T-helper 2 cell treated with Interferon-gamma antibody and Interleukin-4, amounts not matched to agents 5 μg/mL and 100 μg/mL, for 36 hours (primary cell): ENCODE measurements around the gene ZNF516.

ENCODE experiments used
- DNase-seq: peaks from one replicate; pipeline ENCODE4 v3.0.0; 2021; ENCODE audit warnings: low spot score
- H3K27ac Mint-ChIP-seq: one replicate; pipeline ENCODE4 v1.8.0; 2021; ENCODE audit warnings: mild to moderate bottlenecking, mixed read lengths
- H3K27me3 Mint-ChIP-seq: one replicate; pipeline ENCODE4 v1.8.0; 2021; ENCODE audit warnings: low read depth, mixed read lengths
- H3K36me3 Mint-ChIP-seq: one replicate; pipeline ENCODE4 v1.8.0; 2021; ENCODE audit warnings: low read depth, mixed read lengths
- H3K4me1 Mint-ChIP-seq: one replicate; pipeline ENCODE4 v1.8.0; 2021; ENCODE audit warnings: low read depth, mixed read lengths
- H3K4me3 Mint-ChIP-seq: one replicate; pipeline ENCODE4 v1.8.0; 2022; ENCODE audit warnings: mild to moderate bottlenecking, moderate library complexity, mixed read lengths
- H3K9me3 Mint-ChIP-seq: one replicate; pipeline ENCODE4 v1.8.0; 2021; ENCODE audit warnings: mixed read lengths

Gene ZNF516

GRCh38 chr18:76369791-76370190, 125.3 kb downstream of the ZNF516 start:
- no peaks in the 10 kb centered on the region for H3K36me3 Mint-ChIP-seq
- H3K27ac Mint-ChIP-seq: no peak overlapping the region
- peaks cover 9% of the 10 kb centered on the region for H3K27me3 Mint-ChIP-seq
- H3K4me3 Mint-ChIP-seq: no peak overlapping the region
- DNase-seq: no peak
- H3K9me3 Mint-ChIP-seq: peaks cover 4% of the 10 kb centered on the region
- H3K4me1 Mint-ChIP-seq: peaks cover 16% of the 10 kb centered on the region

- DNase-seq: no peak
- Mint-ChIP-seq H3K27me3 (peaks cover 9% of the 10 kb centered on the region), H3K4me3 (no peak overlapping the region), H3K36me3 (no peaks in the 10 kb centered on the region), H3K4me1 (peaks cover 12% of the 10 kb centered on the region), H3K9me3 (no peaks in the 10 kb centered on the region), H3K27ac (no peak overlapping the region)
These were observed 126.1 kb downstream of the ZNF516 start for GRCh38 chr18:76368976-76369375.

- Mint-ChIP-seq H3K4me1 (peaks cover 5% of the 10 kb centered on the region), H3K27me3 (peaks cover 9% of the 10 kb centered on the region), H3K9me3 (no peaks in the 10 kb centered on the region), H3K36me3 (no peaks in the 10 kb centered on the region), H3K27ac (no peak overlapping the region), H3K4me3 (no peak overlapping the region)
- DNase-seq: no peak
These were observed 126.8 kb downstream of the ZNF516 start for GRCh38 chr18:76368271-76368670.

- Mint-ChIP-seq H3K4me1 (peaks cover 5% of the 10 kb centered on the region), H3K36me3 (no peaks in the 10 kb centered on the region), H3K27me3 (peaks cover 4% of the 10 kb centered on the region), H3K9me3 (no peaks in the 10 kb centered on the region), H3K27ac (no peak overlapping the region), H3K4me3 (no peak overlapping the region)
- no peak for DNase-seq
These were observed 127.6 kb downstream of the ZNF516 start for GRCh38 chr18:76367168-76368125.

- no peaks in the 10 kb centered on the region for H3K9me3 Mint-ChIP-seq
- peaks cover 3% of the 10 kb centered on the region for H3K27me3 Mint-ChIP-seq
- peaks cover 5% of the 10 kb centered on the region for H3K4me1 Mint-ChIP-seq
- no peak for DNase-seq
- H3K27ac Mint-ChIP-seq: no peak overlapping the region
- H3K36me3 Mint-ChIP-seq: no peaks in the 10 kb centered on the region
- H3K4me3 Mint-ChIP-seq: no peak overlapping the region
These were observed 129.5 kb downstream of the ZNF516 start for GRCh38 chr18:76365561-76365960.

GRCh38 chr18:76364282-76365259, 130.5 kb downstream of the ZNF516 start:
- Mint-ChIP-seq H3K9me3 (no peaks in the 10 kb centered on the region), H3K36me3 (no peaks in the 10 kb centered on the region), H3K27me3 (peaks cover 2% of the 10 kb centered on the region), H3K27ac (no peak overlapping the region), H3K4me3 (peak overlapping the region; percentile 19), H3K4me1 (peaks cover 5% of the 10 kb centered on the region)
- DNase-seq: peak; percentile 23

GRCh38 chr18:76363436-76364120, 131.5 kb downstream of the ZNF516 start:
- DNase-seq: no peak
- Mint-ChIP-seq H3K36me3 (no peaks in the 10 kb centered on the region), H3K27me3 (no peaks in the 10 kb centered on the region), H3K4me3 (no peak overlapping the region), H3K4me1 (peaks cover 5% of the 10 kb centered on the region), H3K27ac (no peak overlapping the region), H3K9me3 (no peaks in the 10 kb centered on the region)

GRCh38 chr18:76362676-76363075, 132.4 kb downstream of the ZNF516 start:
- DNase-seq: no peak
- Mint-ChIP-seq H3K4me1 (peaks cover 5% of the 10 kb centered on the region), H3K36me3 (no peaks in the 10 kb centered on the region), H3K4me3 (no peak overlapping the region), H3K9me3 (no peaks in the 10 kb centered on the region), H3K27me3 (no peaks in the 10 kb centered on the region), H3K27ac (no peak overlapping the region)

GRCh38 chr18:76361219-76361618, 133.8 kb downstream of the ZNF516 start:
- no peaks in the 10 kb centered on the region for H3K9me3 Mint-ChIP-seq
- H3K4me1 Mint-ChIP-seq: peaks cover 5% of the 10 kb centered on the region
- H3K36me3 Mint-ChIP-seq: no peaks in the 10 kb centered on the region
- no peak for DNase-seq
- no peak overlapping the region for H3K27ac Mint-ChIP-seq
- no peak overlapping the region for H3K4me3 Mint-ChIP-seq
- H3K27me3 Mint-ChIP-seq: no peaks in the 10 kb centered on the region

- no peak overlapping the region for H3K4me3 Mint-ChIP-seq
- peaks cover 4% of the 10 kb centered on the region for H3K4me1 Mint-ChIP-seq
- H3K27me3 Mint-ChIP-seq: no peaks in the 10 kb centered on the region
- DNase-seq: no peak
- H3K9me3 Mint-ChIP-seq: no peaks in the 10 kb centered on the region
- H3K27ac Mint-ChIP-seq: no peak overlapping the region
- no peaks in the 10 kb centered on the region for H3K36me3 Mint-ChIP-seq
These were observed 135.1 kb downstream of the ZNF516 start for GRCh38 chr18:76359909-76360308.

GRCh38 chr18:76358774-76359173, 136.3 kb downstream of the ZNF516 start:
- H3K27me3 Mint-ChIP-seq: no peaks in the 10 kb centered on the region
- H3K9me3 Mint-ChIP-seq: no peaks in the 10 kb centered on the region
- no peaks in the 10 kb centered on the region for H3K36me3 Mint-ChIP-seq
- no peak overlapping the region for H3K4me3 Mint-ChIP-seq
- no peak for DNase-seq
- H3K27ac Mint-ChIP-seq: no peak overlapping the region
- no peaks in the 10 kb centered on the region for H3K4me1 Mint-ChIP-seq

GRCh38 chr18:76357585-76358260, 137.3 kb downstream of the ZNF516 start:
- no peak overlapping the region for H3K4me3 Mint-ChIP-seq
- H3K9me3 Mint-ChIP-seq: peaks cover 3% of the 10 kb centered on the region
- H3K27me3 Mint-ChIP-seq: peaks cover 2% of the 10 kb centered on the region
- H3K4me1 Mint-ChIP-seq: no peaks in the 10 kb centered on the region
- no peak for DNase-seq
- no peaks in the 10 kb centered on the region for H3K36me3 Mint-ChIP-seq
- H3K27ac Mint-ChIP-seq: no peak overlapping the region

GRCh38 chr18:76357174-76357573, 137.9 kb downstream of the ZNF516 start:
- H3K4me3 Mint-ChIP-seq: no peak overlapping the region
- DNase-seq: no peak
- no peaks in the 10 kb centered on the region for H3K36me3 Mint-ChIP-seq
- no peak overlapping the region for H3K27ac Mint-ChIP-seq
- peaks cover 3% of the 10 kb centered on the region for H3K9me3 Mint-ChIP-seq
- no peaks in the 10 kb centered on the region for H3K4me1 Mint-ChIP-seq
- H3K27me3 Mint-ChIP-seq: peaks cover 2% of the 10 kb centered on the region
